Tibial nerve (tissue), 3 donors: Measurements from ENCODE around the gene WDR81.

Source experiments
- POLR2A ChIP-seq, 2 donors: fragments of 450-650 bp; IDR thresholded peaks; one replicate each; pipeline ENCODE4 v1.6.1; 2017; ENCODE audit warnings: antibody characterized with exemption in 2 of 2, mild to moderate bottlenecking in 2 of 2, moderate library complexity in 2 of 2
- TF ChIP-seq, protein P1 (sequence below), 5 experiments: fragments of 200-600 bp in 3 of 5; fragments of 450-650 bp in 2 of 5; sonication (generic) in 3 of 5; IDR thresholded peaks; one replicate each; pipeline ENCODE4 v1.5.1; 2016 to 2019; ENCODE audit warnings: antibody characterized with exemption in 5 of 5, mild to moderate bottlenecking in 3 of 5, moderate library complexity in 2 of 5

DNA sequence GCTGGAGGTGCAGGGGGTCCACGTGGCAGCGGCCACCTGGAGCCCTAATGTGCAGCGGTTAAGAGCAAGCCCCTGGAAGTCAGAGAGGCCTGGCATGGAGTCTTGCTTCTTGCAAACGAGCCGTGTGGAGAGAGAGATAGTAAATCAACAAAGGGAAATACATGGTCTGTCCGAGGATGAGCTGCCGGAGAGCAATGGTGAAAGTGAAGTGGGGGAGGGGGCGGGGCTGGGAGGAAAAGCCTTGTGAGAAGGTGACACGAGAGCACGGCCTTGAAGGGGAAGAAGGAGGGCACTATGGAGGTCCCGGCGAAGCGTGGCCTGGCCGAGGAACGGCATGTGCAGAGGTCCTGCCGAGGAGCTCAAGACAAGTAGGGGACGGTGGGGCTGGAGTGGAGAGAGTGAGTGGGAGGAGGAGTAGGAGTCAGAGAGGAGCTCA, 31.3 kb downstream of the WDR81 start:
- TF ChIP-seq POLR2A (IDR thresholded peaks at IDR 0.05) = no peak
- TF ChIP-seq, protein P1, sequence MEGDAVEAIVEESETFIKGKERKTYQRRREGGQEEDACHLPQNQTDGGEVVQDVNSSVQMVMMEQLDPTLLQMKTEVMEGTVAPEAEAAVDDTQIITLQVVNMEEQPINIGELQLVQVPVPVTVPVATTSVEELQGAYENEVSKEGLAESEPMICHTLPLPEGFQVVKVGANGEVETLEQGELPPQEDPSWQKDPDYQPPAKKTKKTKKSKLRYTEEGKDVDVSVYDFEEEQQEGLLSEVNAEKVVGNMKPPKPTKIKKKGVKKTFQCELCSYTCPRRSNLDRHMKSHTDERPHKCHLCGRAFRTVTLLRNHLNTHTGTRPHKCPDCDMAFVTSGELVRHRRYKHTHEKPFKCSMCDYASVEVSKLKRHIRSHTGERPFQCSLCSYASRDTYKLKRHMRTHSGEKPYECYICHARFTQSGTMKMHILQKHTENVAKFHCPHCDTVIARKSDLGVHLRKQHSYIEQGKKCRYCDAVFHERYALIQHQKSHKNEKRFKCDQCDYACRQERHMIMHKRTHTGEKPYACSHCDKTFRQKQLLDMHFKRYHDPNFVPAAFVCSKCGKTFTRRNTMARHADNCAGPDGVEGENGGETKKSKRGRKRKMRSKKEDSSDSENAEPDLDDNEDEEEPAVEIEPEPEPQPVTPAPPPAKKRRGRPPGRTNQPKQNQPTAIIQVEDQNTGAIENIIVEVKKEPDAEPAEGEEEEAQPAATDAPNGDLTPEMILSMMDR (IDR thresholded peaks at IDR 0.05) = no peak
